Adrenal gland (tissue), 12 donors: ENCODE measurements around the gene COPZ2. TPM values are rescaled to one million over a fixed set of nuclear protein-coding genes. Genes with fewer than 3 reads are reported as not detected.
"Not testable (repeated sequence)": the region's sequence is repeated elsewhere in the genome, so short reads cannot be mapped to it uniquely, and the experiment has no call there.

ENCODE experiments used
- DNase-seq, 7 donors: peaks; one replicate each; pipeline ENCODE4 v3.0.0-alpha.2; 2019 to 2020
- H3K27ac ChIP-seq, 5 donors: fragments of 200-600 bp; sonication (generic) in 4 of 5; 1 replicate in 3 of 5; 2 replicates in 2 of 5; pipeline versions ENCODE4 v1.5.1 to v1.8.0; 2016 to 2020; ENCODE audit warnings: mild to moderate bottlenecking in 1 of 5
- H3K27me3 ChIP-seq: fragments of 200-600 bp; 2 replicates; pipeline ENCODE4 v1.8.0; 2021
- H3K36me3 ChIP-seq, 2 donors: fragments of 200-600 bp; replicated peaks in 1 of 2; 1 replicate in 1 of 2; 2 replicates in 1 of 2; pipeline versions ENCODE4 v1.5.1 to v1.8.0; 2018 to 2022
- H3K4me1 ChIP-seq, 2 donors: fragments of 200-600 bp; replicated peaks in 1 of 2; 1 replicate in 1 of 2; 2 replicates in 1 of 2; pipeline versions ENCODE4 v1.5.1 to v1.8.0; 2018 to 2021
- H3K4me3 ChIP-seq, 4 donors: fragments of 200-600 bp; sonication (generic) in 3 of 4; one replicate each; pipeline ENCODE4 v1.5.1; 2016 to 2018
- H3K9me3 ChIP-seq, 3 donors: fragments of 200-600 bp; sonication (generic) in 1 of 3; replicated peaks in 1 of 3; 1 replicate in 2 of 3; 2 replicates in 1 of 3; pipeline versions ENCODE4 v1.5.1 to v1.8.0; 2016 to 2021
- CTCF ChIP-seq, 6 experiments: fragments of 450-650 bp in 4 of 6; fragments of 200-600 bp in 2 of 6; sonication (generic) in 1 of 6; IDR thresholded peaks; 1 replicate in 5 of 6; 2 replicates in 1 of 6; pipeline versions ENCODE4 v1.5.1 to v1.8.0; 2016 to 2021; ENCODE audit warnings: antibody characterized with exemption in 6 of 6, mild to moderate bottlenecking in 2 of 6, moderate library complexity in 1 of 6
- POLR2A ChIP-seq, 2 donors: fragments of 450-650 bp; IDR thresholded peaks; one replicate each; pipeline ENCODE4 v1.6.1; 2017; ENCODE audit warnings: antibody characterized with exemption in 2 of 2, mild to moderate bottlenecking in 2 of 2, moderate library complexity in 1 of 2
- WGBS, 4 donors: extraction: QIAGEN DNeasy Blood & Tissue Kit in 2 of 4; methylation state at CpG; one replicate each; pipeline versions ENCODE4 v1.1.5 to v1.1.7; 2013 to 2017; 5-methylcytosine and 5-hydroxymethylcytosine counted together
- intact Hi-C, 2 donors: fragments of 100-400 bp; cut with DNase I; formaldehyde crosslinking; loops; one replicate each; pipeline versions ENCODE4 v1.14.1 to v1.15.0; 2022 to 2023
- polyA plus RNA-seq, 3 donors: library from polyadenylated mRNA; stranded (reverse); fragments of 200-250 nt in 2 of 3; fragments of 350-450 nt in 1 of 3; fragmentation: Illumina TruSeq in 1 of 3; extraction: RNeasy Lipid Tissue Mini Kit (QIAGEN cat#74804) in 1 of 3; gene quantifications; one replicate each; pipeline ENCODE4 v1.2.3, GENCODE V29; 2013 to 2014
- total RNA-seq, 9 donors: library from RNA; depleted of rRNA in 4 of 9; stranded (reverse); fragments of >200 nt in 4 of 9; fragments of 120-200 nt in 1 of 9; fragmentation: NEBNext Ultra II Directional in 1 of 9; extraction: Animal tissue kit (Norgen Biotek cat#: 25700) in 1 of 9; gene quantifications; one replicate each; pipeline versions ENCODE4 v1.1.0 to v1.2.4, GENCODE V29; 2013 to 2023
- donor health status: healthy with polysubstance abuse.
- donor health status: Bipolar disorder and iron deficiency.
- donor health status: DM: yes; HTN: yes; CAD: no.
- donor health status: DM: no; HTN: no; CAD: no.
- donor health status: DM: no; HTN: no; CAD: no.
- donor health status: DM: yes; HTN: yes; CAD: no.

COPZ2 gene
- total and polyA plus RNA-seq, 12 donors, result 16.3 to 60.1 (median 42.4) TPM

GRCh38 chr17:48068491-48068961 is 30.9 kb upstream of the COPZ2 start:
- intact Hi-C loops, result no loop called here

GRCh38 chr17:48067808-48068207 is 30.2 kb upstream of the COPZ2 start:
- peaks cover 0 to 36% of the 10 kb centered on the region in 2 donors for H3K36me3 ChIP-seq
- intact Hi-C loops, DNase-seq: not testable (repeated sequence)

More at GRCh38 chr17:48068491-48068961, 30.9 kb upstream of the COPZ2 start:
- peak overlapping the region in 2 of 5 donors; percentile 14 to 49 for H3K27ac ChIP-seq
- peak in 3 of 6 experiments; percentile 17 to 33 (median 20) for TF ChIP-seq CTCF (IDR thresholded peaks at IDR 0.05)
- no peak for TF ChIP-seq POLR2A (IDR thresholded peaks at IDR 0.05)
- H3K4me1 ChIP-seq, result peaks cover 32 to 47% of the 10 kb centered on the region in 2 donors
- H3K9me3 ChIP-seq, result no peaks in the 10 kb centered on the region
- H3K36me3 ChIP-seq, result peaks cover 0 to 32% of the 10 kb centered on the region in 2 donors
- H3K27me3 ChIP-seq, result no peaks in the 10 kb centered on the region
- no peak overlapping the region for H3K4me3 ChIP-seq
- 67 to 93% (median 75%) methylated on average over 3 of the region's 3 CpGs for WGBS, 4 donors
- no peak for DNase-seq

GRCh38 chr17:48067245-48067644 is 29.6 kb upstream of the COPZ2 start:
- TF ChIP-seq POLR2A (IDR thresholded peaks at IDR 0.05) (no peak), CTCF (IDR thresholded peaks at IDR 0.05) (no peak)
- DNase-seq, result no peak
- peaks cover 32 to 47% of the 10 kb centered on the region in 2 donors for H3K4me1 ChIP-seq
- peak overlapping the region in 1 of 5 donors; percentile 49 for H3K27ac ChIP-seq
- H3K36me3 ChIP-seq, result peaks cover 0 to 42% of the 10 kb centered on the region in 2 donors
- intact Hi-C loops, result no loop called here
- no peaks in the 10 kb centered on the region for H3K27me3 ChIP-seq
- WGBS, 4 donors, result 94 to 99% (median 95%) methylated on average over 3 of the region's 3 CpGs
- no peak overlapping the region for H3K4me3 ChIP-seq
- H3K9me3 ChIP-seq, result no peaks in the 10 kb centered on the region

More at GRCh38 chr17:48067808-48068207, 30.2 kb upstream of the COPZ2 start:
- 81 to 92% (median 87%) methylated on average over 2 of the region's 2 CpGs for WGBS, 4 donors
- not testable (repeated sequence) for H3K27me3 ChIP-seq, H3K4me3 ChIP-seq, H3K9me3 ChIP-seq
- H3K27ac ChIP-seq, result peak overlapping the region in 1 of 5 donors; percentile 49
- peaks cover 32 to 47% of the 10 kb centered on the region in 2 donors for H3K4me1 ChIP-seq

GRCh38 chr17:48066656-48067055 is 29.1 kb upstream of the COPZ2 start:
- no peak for DNase-seq
- WGBS, 4 donors, result 33 to 45% (median 39%) methylated on average over 1 of the region's 1 CpG
- Histone ChIP-seq H3K4me1 (peaks cover 32 to 47% of the 10 kb centered on the region in 2 donors), H3K9me3 (no peaks in the 10 kb centered on the region), H3K27ac (peak overlapping the region in 2 of 5 donors; percentile 41 to 49), H3K4me3 (no peak overlapping the region), H3K27me3 (no peaks in the 10 kb centered on the region), H3K36me3 (peaks cover 0 to 48% of the 10 kb centered on the region in 2 donors)
- TF ChIP-seq CTCF (IDR thresholded peaks at IDR 0.05) (peak in 2 of 6 experiments; percentile 14 to 19), POLR2A (IDR thresholded peaks at IDR 0.05) (no peak)
- intact Hi-C loops, result no loop called here

- Histone ChIP-seq H3K9me3 (no peaks in the 10 kb centered on the region), H3K27me3 (no peaks in the 10 kb centered on the region), H3K36me3 (peaks cover 0 to 52% of the 10 kb centered on the region in 2 donors), H3K4me3 (no peak overlapping the region), H3K4me1 (peaks cover 32 to 47% of the 10 kb centered on the region in 2 donors), H3K27ac (peak overlapping the region in 3 of 5 donors; percentile 36 to 49 (median 41))
- 73 to 93% (median 82%) methylated on average over 1 of the region's 1 CpG for WGBS, 4 donors
- intact Hi-C loops, result no loop called here
- no peak for DNase-seq
- TF ChIP-seq POLR2A (IDR thresholded peaks at IDR 0.05), result no peak
- TF ChIP-seq CTCF (IDR thresholded peaks at IDR 0.05), result no peak
These were observed 28.6 kb upstream of the COPZ2 start for GRCh38 chr17:48066192-48066591.
